ENCODE measurements around the gene ZNF382.

The ZNF382 gene

GRCh38 chr19:36605101-36605876 is at the start of gene ZNF382 (continued):
- TF ChIP-seq ZNF221 (tag by site-specific recombination; IDR thresholded peaks at IDR 0.05; ENCODE audit: borderline replicate concordance) (0 out of 2 replicates have a peak, but pooled peaks have one; percentile 76), ZNF280D (tag by site-specific recombination; IDR thresholded peaks at IDR 0.05) (no peak), KLF1 (tag by site-specific recombination; IDR thresholded peaks at IDR 0.05) (peak; percentile 84), ZNF514 (tag by site-specific recombination; IDR thresholded peaks at IDR 0.05) (no peak), ZNF37A (tag by site-specific recombination; IDR thresholded peaks at IDR 0.05) (no peak), ZNF837 (tag by site-specific recombination; IDR thresholded peaks at IDR 0.05) (0 out of 2 replicates have a peak, but pooled peaks have one; percentile 21), ZFP69B (tag by site-specific recombination; IDR thresholded peaks at IDR 0.05) (peak; percentile 67; the same call in 1 of the 2 replicates), MZF1 (tag by site-specific recombination; IDR thresholded peaks at IDR 0.05; ENCODE audit: borderline replicate concordance) (peak; percentile 88), ZNF433 (tag by site-specific recombination; IDR thresholded peaks at IDR 0.05; ENCODE audit: low read depth) (no peak), ZNF707 (tag by site-specific recombination; IDR thresholded peaks at IDR 0.05) (no peak), PBX3 (CRISPR knock-in tag; IDR thresholded peaks at IDR 0.05) (no peak; the same call in 1 of the 2 replicates), ZNF580 (tag by site-specific recombination; IDR thresholded peaks at IDR 0.05) (peak; percentile 8; the same call in 1 of the 2 replicates), ZNF76 (tag by site-specific recombination; IDR thresholded peaks at IDR 0.05; ENCODE audit: borderline replicate concordance, low read depth) (peak; percentile 96), ZNF140 (tag by site-specific recombination; IDR thresholded peaks at IDR 0.05) (no peak), ZBTB6 (tag by site-specific recombination; IDR thresholded peaks at IDR 0.05) (no peak), SETDB1 (IDR thresholded peaks at IDR 0.05; ENCODE audit: insufficient read length, low read length) (no peak), ZNF223 (tag by site-specific recombination; IDR thresholded peaks at IDR 0.05) (0 out of 2 replicates have a peak, but pooled peaks have one; percentile 72), ZBTB11 (tag by site-specific recombination; conservative IDR thresholded peaks at IDR 0.05; ENCODE audit: low read depth) (peak; percentile 93), WT1 (tag by site-specific recombination; IDR thresholded peaks at IDR 0.05) (peak; percentile 51; the same call in 1 of the 2 replicates), ZFP41 (tag by site-specific recombination; IDR thresholded peaks at IDR 0.05; ENCODE audit: borderline replicate concordance) (no peak), ZNF324 (tag by site-specific recombination; IDR thresholded peaks at IDR 0.05) (0 out of 2 replicates have a peak, but pooled peaks have one; percentile 2), ATF2 (tag by site-specific recombination; IDR thresholded peaks at IDR 0.05; ENCODE audit: low read depth) (no peak)

All from HEK293 (cell line).